Neuronal stem cell (in vitro differentiated cells): ENCODE data around the gene ZMIZ2.

Source experiments
- DNase-seq: peaks from one replicate; pipeline ENCODE4 v3.0.0-alpha.2; 2013; ENCODE audit warnings: low spot score
- H2AFZ ChIP-seq: one replicate; pipeline ENCODE4 v1.6.1; 2013; ENCODE audit warnings: mild to moderate bottlenecking, low read length, inconsistent platforms
- H2AK5ac ChIP-seq: 2 replicates; pipeline ENCODE4 v1.6.1; 2013; ENCODE audit warnings: low read depth, mild to moderate bottlenecking, inconsistent platforms, low read length, moderate library complexity, mixed read lengths
- H2BK120ac ChIP-seq: 2 replicates; pipeline ENCODE4 v1.6.1; 2013; ENCODE audit warnings: low read depth, mild to moderate bottlenecking, inconsistent platforms, low read length, moderate library complexity, mixed read lengths
- H2BK12ac ChIP-seq: one replicate; pipeline ENCODE4 v1.6.1; 2013; ENCODE audit warnings: low read length, inconsistent platforms
- H2BK15ac ChIP-seq: 2 replicates; pipeline ENCODE4 v1.6.1; 2013; ENCODE audit warnings: mild to moderate bottlenecking, low read length, inconsistent platforms, mixed read lengths
- H2BK5ac ChIP-seq: one replicate; pipeline ENCODE4 v1.6.1; 2013; ENCODE audit warnings: inconsistent platforms, mild to moderate bottlenecking, low read length, moderate library complexity
- H3K14ac ChIP-seq: one replicate; pipeline ENCODE4 v1.6.1; 2013; ENCODE audit warnings: low read length, inconsistent platforms
- H3K18ac ChIP-seq: 2 replicates; pipeline ENCODE4 v1.6.1; 2013; ENCODE audit warnings: low read length, inconsistent platforms
- H3K23ac ChIP-seq: 2 replicates; pipeline ENCODE4 v1.6.1; 2013; ENCODE audit warnings: low read depth, mild to moderate bottlenecking, mixed read lengths, low read length, inconsistent platforms; ENCODE audit not compliant: poor library complexity
- H3K27ac ChIP-seq: replicated peaks from 3 replicates; pipeline ENCODE4 v1.5.1; 2013; ENCODE audit warnings: low read length, inconsistent platforms
- H3K27me3 ChIP-seq, 3 experiments: 2 replicates each; pipeline ENCODE4 v1.6.1; 2013; ENCODE audit warnings: low read length in 3 of 3, mild to moderate bottlenecking in 2 of 3, inconsistent platforms in 1 of 3, low read depth in 1 of 3, mixed read lengths in 1 of 3, moderate library complexity in 1 of 3; ENCODE audit not compliant: control insufficient read depth in 3 of 3, insufficient read depth in 3 of 3
- H3K36me3 ChIP-seq, 2 donors: replicated peaks in 1 of 2; 2 replicates each; pipeline ENCODE4 v1.6.1; 2013; ENCODE audit warnings: low read length in 2 of 2; ENCODE audit not compliant: control insufficient read depth in 2 of 2, insufficient read depth in 2 of 2
- H3K4ac ChIP-seq: 2 replicates; pipeline ENCODE4 v1.6.1; 2013; ENCODE audit warnings: inconsistent platforms, mild to moderate bottlenecking, low read length, moderate library complexity
- H3K4me1 ChIP-seq, 2 donors: 1 replicate in 1 of 2; 2 replicates in 1 of 2; pipeline ENCODE4 v1.6.1; 2013; ENCODE audit warnings: low read length in 2 of 2, low read depth in 1 of 2; ENCODE audit not compliant: control insufficient read depth in 2 of 2, insufficient read depth in 1 of 2
- H3K4me2 ChIP-seq: one replicate; pipeline ENCODE4 v1.6.1; 2013; ENCODE audit warnings: mild to moderate bottlenecking, low read length, inconsistent platforms; ENCODE audit not compliant: insufficient read depth, poor library complexity, severe bottlenecking
- H3K4me3 ChIP-seq, 2 donors: 2 replicates each; pipeline ENCODE4 v1.5.1; 2013; ENCODE audit warnings: low read length in 2 of 2, mild to moderate bottlenecking in 2 of 2, inconsistent platforms in 1 of 2, moderate library complexity in 1 of 2
- H3K79me1 ChIP-seq: one replicate; pipeline ENCODE4 v1.6.1; 2013; ENCODE audit warnings: low read depth, mild to moderate bottlenecking, inconsistent platforms, low read length, moderate library complexity
- H3K9ac ChIP-seq: one replicate; pipeline ENCODE4 v1.6.1; 2013; ENCODE audit warnings: mild to moderate bottlenecking, low read depth, low read length, inconsistent platforms; ENCODE audit not compliant: poor library complexity
- H3K9me3 ChIP-seq, 2 donors: replicated peaks in 1 of 2; 2 replicates each; pipeline versions ENCODE3 to v1.6.1; 2013; ENCODE audit warnings: low read length in 2 of 2, mild to moderate bottlenecking in 2 of 2, inconsistent platforms in 1 of 2, low read depth in 1 of 2, mixed read lengths in 1 of 2, moderate library complexity in 1 of 2; ENCODE audit not compliant: control insufficient read depth in 2 of 2, insufficient read depth in 1 of 2
- H4K8ac ChIP-seq: one replicate; pipeline ENCODE4 v1.6.1; 2013; ENCODE audit warnings: low read depth, mild to moderate bottlenecking, inconsistent platforms, low read length, moderate library complexity
- H4K91ac ChIP-seq: one replicate; pipeline ENCODE4 v1.6.1; 2013; ENCODE audit warnings: low read length, low read depth, mild to moderate bottlenecking, inconsistent platforms; ENCODE audit not compliant: poor library complexity
- WGBS, 2 donors: extraction: QIAGEN DNeasy Blood & Tissue Kit; methylation state at CpG; one replicate each; pipeline ENCODE4 v1.1.7; 2013; ENCODE audit warnings: missing lambda C conversion rate in 2 of 2, mixed read lengths in 1 of 2; ENCODE audit not compliant: insufficient read length in 2 of 2, insufficient replicate concordance in 1 of 2; ENCODE audit errors: extremely low coverage in 2 of 2; 5-methylcytosine and 5-hydroxymethylcytosine counted together

The ZMIZ2 gene

GRCh38 chr7:44743750-44744149 lies 4.9 kb upstream of the ZMIZ2 start:
- Histone ChIP-seq H3K4me3 (no peak overlapping the region), H2BK120ac (no peak overlapping the region), H2BK15ac (no peak overlapping the region), H3K9ac (no peak overlapping the region), H3K4me2 (no peak overlapping the region), H3K14ac (no peak overlapping the region), H3K36me3 (no peaks in the 10 kb centered on the region), H4K8ac (no peak overlapping the region), H2AFZ (peak overlapping the region; percentile 71), H3K18ac (no peak overlapping the region), H3K9me3 (no peaks in the 10 kb centered on the region), H3K27ac (no peak overlapping the region), H3K4me1 (peaks cover 0 to 8% of the 10 kb centered on the region in 2 donors), H3K79me1 (no peaks in the 10 kb centered on the region), H2BK12ac (no peak overlapping the region), H2BK5ac (no peak overlapping the region), H4K91ac (no peak overlapping the region), H2AK5ac (no peak overlapping the region), H3K27me3 (no peaks in the 10 kb centered on the region), H3K23ac (no peak overlapping the region), H3K4ac (no peak overlapping the region)
- no peak for DNase-seq
- no CpG with 5 or more reads among the region's 1 CpG for WGBS, 2 donors

GRCh38 chr7:44748948-44749731 lies 493 bp downstream of the ZMIZ2 start:
- Histone ChIP-seq H3K27me3 (no peaks in the 10 kb centered on the region), H3K36me3 (peaks cover 2 to 20% of the 10 kb centered on the region in 2 donors), H3K14ac (peak overlapping the region; percentile 82), H3K27ac (no peak overlapping the region), H2AK5ac (peak overlapping the region; percentile 88), H2BK12ac (no peak overlapping the region), H3K4me3 (peak overlapping the region; percentile 93 to 98), H3K18ac (peak overlapping the region; percentile 94), H2BK120ac (no peak overlapping the region), H4K8ac (no peak overlapping the region), H4K91ac (no peak overlapping the region), H2BK5ac (no peak overlapping the region), H3K4me1 (peaks cover 12% of the 10 kb centered on the region in 2 donors), H3K4me2 (peak overlapping the region; percentile 86), H3K23ac (peak overlapping the region; percentile 74), H2BK15ac (peak overlapping the region; percentile 19), H3K79me1 (peaks cover 10% of the 10 kb centered on the region), H2AFZ (peak overlapping the region; percentile 74), H3K9ac (peak overlapping the region; percentile 93), H3K9me3 (no peaks in the 10 kb centered on the region), H3K4ac (peak overlapping the region; percentile 28)
- no peak for DNase-seq
- WGBS, 2 donors, result no CpG with 5 or more reads among the region's 60 CpGs

GRCh38 chr7:44749992-44750391 lies 1.3 kb downstream of the ZMIZ2 start:
- Histone ChIP-seq H2BK12ac (no peak overlapping the region), H2AFZ (no peak overlapping the region), H4K8ac (no peak overlapping the region), H3K23ac (no peak overlapping the region), H2AK5ac (no peak overlapping the region), H3K27ac (no peak overlapping the region), H3K9me3 (no peaks in the 10 kb centered on the region), H3K18ac (no peak overlapping the region), H3K9ac (no peak overlapping the region), H2BK5ac (no peak overlapping the region), H2BK120ac (no peak overlapping the region), H3K4ac (no peak overlapping the region), H3K36me3 (peaks cover 2 to 20% of the 10 kb centered on the region in 2 donors), H3K4me2 (no peak overlapping the region), H3K4me1 (peaks cover 10 to 16% of the 10 kb centered on the region in 2 donors), H3K4me3 (peak overlapping the region in 1 of 2 donors; percentile 93), H4K91ac (no peak overlapping the region), H2BK15ac (no peak overlapping the region), H3K14ac (no peak overlapping the region), H3K27me3 (no peaks in the 10 kb centered on the region), H3K79me1 (peaks cover 10% of the 10 kb centered on the region)
- DNase-seq, result no peak
- no CpG with 5 or more reads among the region's 2 CpGs for WGBS, 2 donors

GRCh38 chr7:44750424-44750823 lies 1.8 kb downstream of the ZMIZ2 start:
- DNase-seq, result no peak
- Histone ChIP-seq H3K18ac (no peak overlapping the region), H3K4me2 (no peak overlapping the region), H2BK120ac (no peak overlapping the region), H3K79me1 (peaks cover 10% of the 10 kb centered on the region), H2BK15ac (no peak overlapping the region), H3K9me3 (no peaks in the 10 kb centered on the region), H2BK5ac (no peak overlapping the region), H3K27me3 (no peaks in the 10 kb centered on the region), H3K27ac (no peak overlapping the region), H3K4ac (no peak overlapping the region), H4K8ac (no peak overlapping the region), H4K91ac (no peak overlapping the region), H2AFZ (no peak overlapping the region), H3K4me3 (peak overlapping the region in 1 of 2 donors; percentile 93), H2AK5ac (no peak overlapping the region), H3K4me1 (peaks cover 10 to 17% of the 10 kb centered on the region in 2 donors), H3K36me3 (peaks cover 2 to 20% of the 10 kb centered on the region in 2 donors), H2BK12ac (no peak overlapping the region), H3K9ac (no peak overlapping the region), H3K23ac (no peak overlapping the region), H3K14ac (no peak overlapping the region)
- WGBS, 2 donors, result no CpG with 5 or more reads among the region's 3 CpGs
